Measurements from ENCODE around the gene SLC38A2.

The SLC38A2 gene

DNA sequence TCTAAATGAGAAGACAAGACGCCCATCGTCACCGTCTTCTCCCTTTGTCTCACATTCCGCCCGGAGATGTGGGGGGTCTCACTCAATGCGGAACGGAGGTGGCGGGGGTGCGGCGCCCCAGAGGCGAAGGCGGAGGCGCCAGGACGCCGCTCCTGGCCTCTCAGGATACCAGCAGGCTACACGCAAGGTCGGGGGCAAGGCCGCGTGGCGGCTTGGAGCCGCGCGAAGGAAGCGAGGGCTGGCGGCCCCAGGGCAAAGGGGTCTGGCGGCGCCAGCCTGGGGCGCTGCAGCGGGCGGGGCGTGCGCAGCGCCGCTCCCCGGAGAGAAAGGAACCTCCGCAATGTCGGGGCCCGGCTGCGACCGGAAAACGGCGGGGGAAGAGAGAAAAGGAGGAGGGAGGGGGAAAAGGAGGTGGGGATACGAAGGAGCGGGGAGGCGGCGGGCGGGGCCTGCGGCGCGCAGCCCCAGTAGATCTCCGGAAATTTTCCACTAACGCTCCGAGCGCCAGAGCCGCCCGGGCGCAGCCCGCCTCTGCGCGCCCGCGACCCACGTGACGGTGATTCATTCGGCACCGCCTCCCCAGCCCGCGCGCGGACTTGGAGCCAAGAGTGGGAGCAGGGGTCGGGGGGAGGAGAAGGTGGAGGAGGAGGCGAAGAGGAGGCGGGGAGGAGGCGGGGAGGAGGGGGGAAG, 10.5 kb upstream of the SLC38A2 start (continued):
- TF ChIP-seq ZBTB7A (tag by site-specific recombination; IDR thresholded peaks at IDR 0.05; ENCODE audit: low read depth): no peak
- TF ChIP-seq ZNF600 (tag by site-specific recombination; IDR thresholded peaks at IDR 0.05): no peak
- TF ChIP-seq YY2 (tag by site-specific recombination; IDR thresholded peaks at IDR 0.05): no peak
- TF ChIP-seq ZNF624 (tag by site-specific recombination; IDR thresholded peaks at IDR 0.05): no peak
- no peak for TF ChIP-seq KLF16 (tag by site-specific recombination; IDR thresholded peaks at IDR 0.05)
- no peak for TF ChIP-seq ZNF76 (tag by site-specific recombination; IDR thresholded peaks at IDR 0.05; ENCODE audit: borderline replicate concordance, low read depth)
- TF ChIP-seq, protein P1, sequence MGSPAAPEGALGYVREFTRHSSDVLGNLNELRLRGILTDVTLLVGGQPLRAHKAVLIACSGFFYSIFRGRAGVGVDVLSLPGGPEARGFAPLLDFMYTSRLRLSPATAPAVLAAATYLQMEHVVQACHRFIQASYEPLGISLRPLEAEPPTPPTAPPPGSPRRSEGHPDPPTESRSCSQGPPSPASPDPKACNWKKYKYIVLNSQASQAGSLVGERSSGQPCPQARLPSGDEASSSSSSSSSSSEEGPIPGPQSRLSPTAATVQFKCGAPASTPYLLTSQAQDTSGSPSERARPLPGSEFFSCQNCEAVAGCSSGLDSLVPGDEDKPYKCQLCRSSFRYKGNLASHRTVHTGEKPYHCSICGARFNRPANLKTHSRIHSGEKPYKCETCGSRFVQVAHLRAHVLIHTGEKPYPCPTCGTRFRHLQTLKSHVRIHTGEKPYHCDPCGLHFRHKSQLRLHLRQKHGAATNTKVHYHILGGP (tag by site-specific recombination; IDR thresholded peaks at IDR 0.05): no peak
- no peak for TF ChIP-seq RBAK (tag by site-specific recombination; IDR thresholded peaks at IDR 0.05)
- no peak for TF ChIP-seq ZNF548 (tag by site-specific recombination; IDR thresholded peaks at IDR 0.05)
- peak; percentile 61; the same call in 1 of the 2 replicates for TF ChIP-seq ZNF629 (tag by site-specific recombination; IDR thresholded peaks at IDR 0.05)
- TF ChIP-seq ZNF610 (tag by site-specific recombination; IDR thresholded peaks at IDR 0.05; ENCODE audit: borderline replicate concordance): peak; percentile 66; the same call in 1 of the 2 replicates
- no peak for TF ChIP-seq ZNF658 (tag by site-specific recombination; IDR thresholded peaks at IDR 0.05)
- TF ChIP-seq, protein P2, sequence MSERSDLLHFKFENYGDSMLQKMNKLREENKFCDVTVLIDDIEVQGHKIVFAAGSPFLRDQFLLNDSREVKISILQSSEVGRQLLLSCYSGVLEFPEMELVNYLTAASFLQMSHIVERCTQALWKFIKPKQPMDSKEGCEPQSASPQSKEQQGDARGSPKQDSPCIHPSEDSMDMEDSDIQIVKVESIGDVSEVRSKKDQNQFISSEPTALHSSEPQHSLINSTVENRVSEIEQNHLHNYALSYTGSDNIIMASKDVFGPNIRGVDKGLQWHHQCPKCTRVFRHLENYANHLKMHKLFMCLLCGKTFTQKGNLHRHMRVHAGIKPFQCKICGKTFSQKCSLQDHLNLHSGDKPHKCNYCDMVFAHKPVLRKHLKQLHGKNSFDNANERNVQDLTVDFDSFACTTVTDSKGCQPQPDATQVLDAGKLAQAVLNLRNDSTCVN (tag by site-specific recombination; optimal IDR thresholded peaks at IDR 0.05): peak; percentile 94

DNA sequence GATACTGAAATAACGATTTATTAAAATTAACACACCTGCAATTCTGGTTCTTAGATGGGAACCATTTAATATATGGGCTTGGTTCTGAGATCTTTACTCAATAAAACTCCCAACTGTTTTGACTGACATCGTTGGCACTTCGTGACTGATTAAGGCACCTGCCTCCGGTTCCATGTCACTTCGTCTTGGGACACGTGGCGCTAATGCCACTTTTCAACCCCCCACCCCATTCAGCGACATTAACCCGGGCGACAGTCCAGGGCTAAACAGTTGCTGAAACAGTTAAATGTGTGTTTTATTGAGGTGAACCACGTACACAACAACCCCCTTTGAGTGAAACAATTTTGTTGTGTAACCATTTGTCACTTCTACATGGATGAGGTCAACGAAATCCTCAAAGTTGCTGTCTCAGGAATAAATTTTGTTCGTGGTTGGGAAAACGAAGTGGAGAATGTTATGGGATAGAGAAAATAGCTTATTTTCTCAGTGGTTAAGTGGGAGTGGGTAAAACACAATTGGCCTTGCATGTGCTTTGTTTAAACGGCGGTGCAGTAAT, 9.9 kb upstream of the SLC38A2 start:
- ChIA-PET POLR2A (no interaction called here), CTCF (interaction anchor here (0.5 kb wide), 1 partner anchor 93 kb away, joined by 3 read pairs; no protein-coding TSS in a partner anchor)
- Histone ChIP-seq H3K27ac (ENCODE audit: extremely low read depth, low read depth, low read length) (peak overlapping the region; percentile 96), H3K36me3 (ENCODE audit: control insufficient read depth in 2 of 2, insufficient read depth in 1 of 2, low read length in 2 of 2) (no peaks in the 10 kb centered on the region), H3K9me3 (ENCODE audit: control insufficient read depth, insufficient read depth, low read depth, low read length) (no peaks in the 10 kb centered on the region), H3K4me1 (ENCODE audit: control insufficient read depth, insufficient read depth, low read length) (peaks cover 15% of the 10 kb centered on the region), H3K4me3 (ENCODE audit: low read depth, low read length) (peak overlapping the region; percentile 65)
- 0 out of 2 replicates have a peak, but pooled peaks have one; percentile 3 for TF ChIP-seq ZNF585B (tag by site-specific recombination; IDR thresholded peaks at IDR 0.05)
- TF ChIP-seq, protein P3, sequence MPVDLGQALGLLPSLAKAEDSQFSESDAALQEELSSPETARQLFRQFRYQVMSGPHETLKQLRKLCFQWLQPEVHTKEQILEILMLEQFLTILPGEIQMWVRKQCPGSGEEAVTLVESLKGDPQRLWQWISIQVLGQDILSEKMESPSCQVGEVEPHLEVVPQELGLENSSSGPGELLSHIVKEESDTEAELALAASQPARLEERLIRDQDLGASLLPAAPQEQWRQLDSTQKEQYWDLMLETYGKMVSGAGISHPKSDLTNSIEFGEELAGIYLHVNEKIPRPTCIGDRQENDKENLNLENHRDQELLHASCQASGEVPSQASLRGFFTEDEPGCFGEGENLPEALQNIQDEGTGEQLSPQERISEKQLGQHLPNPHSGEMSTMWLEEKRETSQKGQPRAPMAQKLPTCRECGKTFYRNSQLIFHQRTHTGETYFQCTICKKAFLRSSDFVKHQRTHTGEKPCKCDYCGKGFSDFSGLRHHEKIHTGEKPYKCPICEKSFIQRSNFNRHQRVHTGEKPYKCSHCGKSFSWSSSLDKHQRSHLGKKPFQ (tag by site-specific recombination; IDR thresholded peaks at IDR 0.05): no peak
- TF ChIP-seq ZFHX2 (tag by site-specific recombination; conservative IDR thresholded peaks at IDR 0.05): 0 out of 2 replicates have a peak, but pooled peaks have one; percentile 22
- peak; percentile 79 for TF ChIP-seq PRDM1 (tag by site-specific recombination; IDR thresholded peaks at IDR 0.05)
- TF ChIP-seq ZNF600 (tag by site-specific recombination; IDR thresholded peaks at IDR 0.05): no peak
- TF ChIP-seq, protein P4, sequence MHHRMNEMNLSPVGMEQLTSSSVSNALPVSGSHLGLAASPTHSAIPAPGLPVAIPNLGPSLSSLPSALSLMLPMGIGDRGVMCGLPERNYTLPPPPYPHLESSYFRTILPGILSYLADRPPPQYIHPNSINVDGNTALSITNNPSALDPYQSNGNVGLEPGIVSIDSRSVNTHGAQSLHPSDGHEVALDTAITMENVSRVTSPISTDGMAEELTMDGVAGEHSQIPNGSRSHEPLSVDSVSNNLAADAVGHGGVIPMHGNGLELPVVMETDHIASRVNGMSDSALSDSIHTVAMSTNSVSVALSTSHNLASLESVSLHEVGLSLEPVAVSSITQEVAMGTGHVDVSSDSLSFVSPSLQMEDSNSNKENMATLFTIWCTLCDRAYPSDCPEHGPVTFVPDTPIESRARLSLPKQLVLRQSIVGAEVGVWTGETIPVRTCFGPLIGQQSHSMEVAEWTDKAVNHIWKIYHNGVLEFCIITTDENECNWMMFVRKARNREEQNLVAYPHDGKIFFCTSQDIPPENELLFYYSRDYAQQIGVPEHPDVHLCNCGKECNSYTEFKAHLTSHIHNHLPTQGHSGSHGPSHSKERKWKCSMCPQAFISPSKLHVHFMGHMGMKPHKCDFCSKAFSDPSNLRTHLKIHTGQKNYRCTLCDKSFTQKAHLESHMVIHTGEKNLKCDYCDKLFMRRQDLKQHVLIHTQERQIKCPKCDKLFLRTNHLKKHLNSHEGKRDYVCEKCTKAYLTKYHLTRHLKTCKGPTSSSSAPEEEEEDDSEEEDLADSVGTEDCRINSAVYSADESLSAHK (tag by site-specific recombination; IDR thresholded peaks at IDR 0.05): 0 out of 2 replicates have a peak, but pooled peaks have one; percentile 9
- no peak for TF ChIP-seq ZNF266 (tag by site-specific recombination; IDR thresholded peaks at IDR 0.05; ENCODE audit: low read depth)
- TF ChIP-seq ZNF501 (tag by site-specific recombination; IDR thresholded peaks at IDR 0.05): peak; percentile 35; the same call in 1 of the 2 replicates
